Brain microvascular endothelial cell (primary cell): ENCODE data around the gene TMEM144.
A peak's percentile ranks its signal among the peaks of the same experiment; 100 is the strongest.

Source experiments
- DNase-seq: peaks from one replicate; pipeline ENCODE4 v3.0.0-alpha.2; 2020
- H3K27ac ChIP-seq: fragments of 250-450 bp; sonication (Bioruptor Pico); 2 replicates; pipeline ENCODE4 v1.5.1; 2020; ENCODE audit warnings: mild to moderate bottlenecking, moderate library complexity
- H3K27me3 ChIP-seq: fragments of 250-450 bp; sonication (Bioruptor Pico); replicated peaks from 2 replicates; pipeline ENCODE4 v1.5.1; 2020; ENCODE audit warnings: mild to moderate bottlenecking
- H3K36me3 ChIP-seq: fragments of 250-450 bp; sonication (Bioruptor Pico); replicated peaks from 2 replicates; pipeline ENCODE4 v1.5.1; 2020; ENCODE audit warnings: mild to moderate bottlenecking
- H3K4me3 ChIP-seq: 2 replicates; pipeline ENCODE4 v1.5.1; 2011; ENCODE audit warnings: low read depth, mild to moderate bottlenecking, control low read depth, low read length, moderate library complexity
- in situ Hi-C: cut with HindIII; loops from 2 replicates; pipeline ENCODE4 v1.10.0; 2017; ENCODE audit warnings: low sequenced_read_pairs, low pct_ligation_motif_present
- TF ChIP-seq, protein P1 (sequence below): IDR thresholded peaks from 2 replicates; pipeline ENCODE4 v1.5.1; 2011; ENCODE audit warnings: low read depth, mild to moderate bottlenecking, moderate library complexity, low read length, control low read depth, inconsistent platforms; ENCODE audit errors: missing control alignments

TMEM144 gene

DNA sequence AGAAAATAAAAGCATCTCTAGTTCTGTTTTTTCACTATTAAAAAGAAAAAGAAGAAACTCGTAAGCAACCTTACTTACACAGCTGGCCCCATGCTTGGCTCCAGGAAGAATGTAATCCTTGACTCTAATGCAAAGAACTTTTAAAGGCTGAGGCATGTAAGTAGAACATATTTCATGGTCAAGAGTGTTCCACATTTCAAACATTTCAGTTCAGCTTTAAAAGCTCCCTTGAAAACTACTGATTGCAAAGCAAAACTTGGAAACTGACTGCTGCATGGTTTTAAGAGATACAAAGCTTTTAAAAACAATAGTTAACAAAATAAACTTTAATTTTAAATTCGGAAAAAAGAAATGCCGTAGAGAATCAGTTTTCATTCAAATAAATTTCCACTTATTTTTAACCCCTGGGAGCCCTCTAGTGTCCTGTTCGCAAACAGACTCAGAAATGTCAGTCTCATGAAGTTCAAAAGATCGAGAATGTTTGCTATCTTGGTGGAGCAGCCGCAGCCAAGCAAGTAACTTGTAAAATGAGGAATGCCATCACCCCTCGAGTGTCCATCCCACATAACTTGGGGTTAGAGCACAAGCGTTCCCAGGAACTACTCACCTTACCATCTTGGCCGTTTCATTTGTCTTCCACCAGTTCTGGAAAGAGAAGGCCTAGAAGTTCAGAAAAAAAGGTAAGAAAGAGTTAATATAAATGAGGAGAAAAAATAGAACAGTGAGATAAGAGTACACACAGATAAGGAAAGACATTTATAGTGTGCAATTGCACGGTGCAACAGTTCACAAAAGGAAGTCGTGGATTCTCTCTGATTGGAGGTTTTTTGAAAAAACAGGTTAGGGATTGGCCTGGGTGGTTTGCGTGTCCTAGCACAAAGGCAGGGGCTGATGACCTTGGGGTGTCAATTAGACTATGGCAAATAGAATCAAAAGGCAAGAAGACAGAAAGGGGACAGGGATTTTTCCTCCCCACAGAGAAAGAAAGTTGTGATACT, 37.7 kb upstream of the TMEM144 start, which contains the start of gene GASK1B:
TSS of gene GASK1B (minus strand) at position 765 of the 998 bp plus-strand sequence. CDS start 1,650 bp downstream, outside the sequence.
- Histone ChIP-seq H3K27me3 (no peaks in the 10 kb centered on the region), H3K27ac (peak within 1 kb of the TSS; percentile 40), H3K4me3 (peak within 1 kb of the TSS; percentile 47), H3K36me3 (no peaks in the 10 kb centered on the region)
- DNase-seq, result peak; percentile 69
- TF ChIP-seq, protein P1, sequence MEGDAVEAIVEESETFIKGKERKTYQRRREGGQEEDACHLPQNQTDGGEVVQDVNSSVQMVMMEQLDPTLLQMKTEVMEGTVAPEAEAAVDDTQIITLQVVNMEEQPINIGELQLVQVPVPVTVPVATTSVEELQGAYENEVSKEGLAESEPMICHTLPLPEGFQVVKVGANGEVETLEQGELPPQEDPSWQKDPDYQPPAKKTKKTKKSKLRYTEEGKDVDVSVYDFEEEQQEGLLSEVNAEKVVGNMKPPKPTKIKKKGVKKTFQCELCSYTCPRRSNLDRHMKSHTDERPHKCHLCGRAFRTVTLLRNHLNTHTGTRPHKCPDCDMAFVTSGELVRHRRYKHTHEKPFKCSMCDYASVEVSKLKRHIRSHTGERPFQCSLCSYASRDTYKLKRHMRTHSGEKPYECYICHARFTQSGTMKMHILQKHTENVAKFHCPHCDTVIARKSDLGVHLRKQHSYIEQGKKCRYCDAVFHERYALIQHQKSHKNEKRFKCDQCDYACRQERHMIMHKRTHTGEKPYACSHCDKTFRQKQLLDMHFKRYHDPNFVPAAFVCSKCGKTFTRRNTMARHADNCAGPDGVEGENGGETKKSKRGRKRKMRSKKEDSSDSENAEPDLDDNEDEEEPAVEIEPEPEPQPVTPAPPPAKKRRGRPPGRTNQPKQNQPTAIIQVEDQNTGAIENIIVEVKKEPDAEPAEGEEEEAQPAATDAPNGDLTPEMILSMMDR, result peak; percentile 76
- in situ Hi-C loops, result loop anchor here (10.0 kb wide), 1 partner anchor 168 kb away; no protein-coding TSS in a partner anchor

DNA sequence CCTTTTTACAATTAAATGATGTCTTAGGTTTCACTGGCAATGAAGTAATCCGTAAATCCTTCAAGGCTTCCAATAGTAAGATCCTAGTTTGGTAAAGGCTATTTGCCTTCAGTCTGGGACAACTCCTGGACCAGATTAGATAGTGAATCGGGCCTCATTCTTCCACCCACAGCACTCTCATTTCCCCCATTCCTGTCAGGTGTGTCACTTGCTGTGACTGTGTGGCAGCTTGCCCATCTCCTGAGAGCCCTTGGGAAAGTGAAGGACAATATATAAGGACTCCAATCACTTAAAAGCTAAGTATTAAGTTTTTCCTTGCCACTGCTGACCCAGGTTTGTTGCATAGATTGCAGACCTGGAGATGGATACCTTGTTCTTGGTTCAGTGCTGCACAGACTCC, 34.2 kb upstream of the TMEM144 start:
- no peaks in the 10 kb centered on the region for H3K36me3 ChIP-seq
- in situ Hi-C loops, result loop anchor here (10.0 kb wide), 1 partner anchor 171 kb away; no protein-coding TSS in a partner anchor
- H3K27ac ChIP-seq, result no peak overlapping the region
- TF ChIP-seq, protein P1, result no peak
- peak; percentile 34 for DNase-seq
- H3K4me3 ChIP-seq, result no peak overlapping the region
- H3K27me3 ChIP-seq, result no peaks in the 10 kb centered on the region

DNA sequence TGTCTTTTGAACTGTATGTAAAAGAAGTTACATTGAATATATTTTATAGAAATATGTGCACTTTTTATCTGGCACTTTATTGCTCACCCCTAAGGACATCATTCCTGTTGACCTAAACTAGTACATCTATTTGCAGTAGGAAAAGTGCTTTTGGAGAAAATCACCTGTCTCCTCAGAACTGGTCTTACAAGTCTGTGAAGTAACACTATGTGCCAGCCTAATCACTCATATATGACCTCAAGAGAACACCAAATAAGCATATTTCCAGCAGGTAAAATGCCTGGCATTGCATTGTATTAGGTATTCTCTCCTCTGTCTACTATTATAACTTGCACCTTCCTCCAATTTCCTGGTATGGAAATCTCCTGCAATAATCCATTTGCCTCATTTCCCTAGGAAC, 33.5 kb upstream of the TMEM144 start:
- DNase-seq, result no peak
- Histone ChIP-seq H3K27ac (no peak overlapping the region), H3K36me3 (no peaks in the 10 kb centered on the region), H3K27me3 (no peaks in the 10 kb centered on the region), H3K4me3 (no peak overlapping the region)
- in situ Hi-C loops, result loop anchor here (10.0 kb wide), 1 partner anchor 172 kb away; no protein-coding TSS in a partner anchor
- TF ChIP-seq, protein P1, result no peak

DNA sequence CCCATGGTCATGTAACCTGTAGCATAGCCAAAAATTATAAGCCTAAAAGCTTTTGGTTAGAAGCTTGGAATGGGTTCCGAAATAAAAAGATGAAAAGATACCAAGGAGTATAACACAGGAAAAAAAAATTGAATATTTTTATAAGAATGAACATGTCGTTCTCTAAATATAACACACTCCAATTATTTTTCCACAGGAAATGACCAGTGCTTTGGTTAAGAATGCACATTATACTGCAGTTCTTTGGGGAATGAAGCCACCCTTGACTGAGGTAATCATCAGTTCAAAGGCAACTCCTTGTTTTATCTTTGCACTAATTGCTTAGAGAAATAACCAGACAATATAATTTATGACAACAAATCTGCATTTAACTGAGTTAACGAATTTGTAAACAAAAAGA, 30.8 kb upstream of the TMEM144 start:
- no peaks in the 10 kb centered on the region for H3K36me3 ChIP-seq
- H3K4me3 ChIP-seq, result no peak overlapping the region
- H3K27me3 ChIP-seq, result no peaks in the 10 kb centered on the region
- H3K27ac ChIP-seq, result no peak overlapping the region
- in situ Hi-C loops, result loop anchor here (10.0 kb wide), 1 partner anchor 175 kb away; no protein-coding TSS in a partner anchor
- TF ChIP-seq, protein P1, result no peak
- no peak for DNase-seq

DNA sequence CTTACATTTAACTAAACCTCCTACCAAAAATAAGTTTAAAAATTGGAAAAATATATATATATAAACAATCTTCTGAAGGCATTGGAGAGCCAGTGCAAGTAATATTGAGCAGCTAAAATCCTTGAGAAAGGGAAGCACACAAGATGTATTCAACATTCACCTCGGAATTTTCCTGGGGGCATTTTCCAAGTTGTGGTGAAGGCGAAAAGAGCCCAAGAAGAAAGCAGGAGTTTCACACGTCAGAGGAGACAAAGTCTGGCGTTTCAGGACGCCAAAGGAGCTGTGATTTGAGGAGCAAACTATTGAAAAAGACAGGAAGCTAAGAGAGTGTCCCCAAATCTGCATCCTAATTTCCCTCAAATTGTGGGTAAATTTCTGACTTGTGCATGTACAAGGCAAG, 28.4 kb upstream of the TMEM144 start:
- H3K27ac ChIP-seq, result no peak overlapping the region
- no peaks in the 10 kb centered on the region for H3K27me3 ChIP-seq
- no peak overlapping the region for H3K4me3 ChIP-seq
- DNase-seq, result no peak
- TF ChIP-seq, protein P1, result no peak
- H3K36me3 ChIP-seq, result no peaks in the 10 kb centered on the region
- in situ Hi-C loops, result no loop called here
